Esophagus muscularis mucosa (tissue), 4 donors: ENCODE data around the gene NUSAP1. TPM values are rescaled to one million over a fixed set of nuclear protein-coding genes. Genes with fewer than 3 reads are reported as not detected.

Experiments
- DNase-seq: peaks from one replicate; pipeline ENCODE4 v3.0.0-alpha.2; 2017; ENCODE audit errors: extremely low spot score
- H3K27ac ChIP-seq, 4 donors: fragments of 200-600 bp; sonication (generic); replicated peaks in 1 of 4; 1 replicate in 3 of 4; 2 replicates in 1 of 4; pipeline ENCODE4 v1.5.1; 2016 to 2019; ENCODE audit warnings: mild to moderate bottlenecking in 1 of 4
- H3K27me3 ChIP-seq, 4 donors: fragments of 200-600 bp; sonication (generic); one replicate each; pipeline versions ENCODE4 v1.5.1 to v1.6.0; 2016 to 2019
- H3K36me3 ChIP-seq, 4 donors: fragments of 200-600 bp; sonication (generic); one replicate each; pipeline ENCODE4 v1.5.1; 2016 to 2019
- H3K4me1 ChIP-seq, 4 donors: fragments of 200-600 bp; sonication (generic); one replicate each; pipeline ENCODE4 v1.5.1; 2016 to 2019
- H3K4me3 ChIP-seq, 4 donors: fragments of 200-600 bp; sonication (generic); 1 replicate in 2 of 4; 2 replicates in 2 of 4; pipeline ENCODE4 v1.5.1; 2016 to 2019; ENCODE audit warnings: mild to moderate bottlenecking in 4 of 4, moderate library complexity in 1 of 4
- H3K9me3 ChIP-seq, 4 donors: fragments of 200-600 bp; sonication (generic); 1 replicate in 3 of 4; 2 replicates in 1 of 4; pipeline ENCODE4 v1.5.1; 2016 to 2019
- EP300 ChIP-seq: sonication (generic); formaldehyde crosslinking; IDR thresholded peaks from one replicate; pipeline ENCODE4 v1.6.1; 2017; ENCODE audit warnings: antibody characterized with exemption
- POLR2A ChIP-seq: fragments of 450-650 bp; IDR thresholded peaks from one replicate; pipeline ENCODE4 v1.6.1; 2017; ENCODE audit warnings: antibody characterized with exemption, moderate library complexity, mild to moderate bottlenecking, low read depth
- POLR2AphosphoS5 ChIP-seq, 2 donors: sonication (generic); formaldehyde crosslinking; IDR thresholded peaks; one replicate each; pipeline ENCODE4 v1.6.1; 2017; ENCODE audit warnings: antibody characterized with exemption in 2 of 2
- WGBS: methylation state at CpG from one replicate; pipeline ENCODE4 v1.1.5; 2018; 5-methylcytosine and 5-hydroxymethylcytosine counted together
- intact Hi-C: fragments of 100-400 bp; cut with DNase I; formaldehyde crosslinking; loops from one replicate; pipeline ENCODE4 v1.15.1; 2023
- total RNA-seq, 4 donors: library from RNA; depleted of rRNA; stranded (reverse); fragments of >200 nt; gene quantifications; one replicate each; pipeline versions ENCODE4 v1.1.0 to v1.2.1, GENCODE V29; 2016
- TF ChIP-seq, protein P1 (sequence below), 3 experiments: fragments of 200-600 bp in 2 of 3; fragments of 450-650 bp in 1 of 3; sonication (generic) in 2 of 3; IDR thresholded peaks; one replicate each; pipeline ENCODE4 v1.5.1; 2017 to 2019; ENCODE audit warnings: antibody characterized with exemption in 3 of 3, mild to moderate bottlenecking in 2 of 3, moderate library complexity in 1 of 3

Gene NUSAP1
- total RNA-seq, 4 donors from 2014 or later: 0.42 to 5.5 (median 1.5) TPM

DNA sequence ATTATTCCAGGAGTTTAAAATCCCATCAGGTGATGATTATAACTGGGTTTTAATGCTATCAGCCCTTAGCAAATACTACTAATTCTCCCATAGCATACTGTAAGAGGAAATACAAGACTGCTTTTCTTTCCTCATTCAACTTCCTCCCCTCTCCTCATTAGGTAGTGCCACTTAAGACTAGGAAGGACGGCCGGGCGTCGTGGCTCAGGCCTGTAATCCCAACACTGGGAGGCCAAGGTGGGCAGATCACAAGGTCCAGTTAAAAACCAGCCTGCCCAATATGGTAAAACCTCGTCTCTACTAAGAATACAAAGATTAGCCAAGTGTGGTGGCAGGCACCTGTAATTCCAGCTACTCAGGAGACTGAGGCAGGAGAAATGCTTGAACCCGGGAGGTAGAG is 55.0 kb downstream of the NUSAP1 start:
- Histone ChIP-seq H3K27ac (no peak overlapping the region), H3K27me3 (no peaks in the 10 kb centered on the region), H3K9me3 (no peaks in the 10 kb centered on the region), H3K4me1 (no peaks in the 10 kb centered on the region), H3K36me3 (peaks cover 27 to 78% (median 48%) of the 10 kb centered on the region in 4 donors), H3K4me3 (no peak overlapping the region)
- 82% methylated on average over 6 of the region's 6 CpGs for WGBS
- intact Hi-C loops: no loop called here
- no peak for TF ChIP-seq POLR2A
- no peak for TF ChIP-seq EP300
- no peak for TF ChIP-seq POLR2AphosphoS5 (IDR thresholded peaks at IDR 0.05)
- TF ChIP-seq, protein P1, sequence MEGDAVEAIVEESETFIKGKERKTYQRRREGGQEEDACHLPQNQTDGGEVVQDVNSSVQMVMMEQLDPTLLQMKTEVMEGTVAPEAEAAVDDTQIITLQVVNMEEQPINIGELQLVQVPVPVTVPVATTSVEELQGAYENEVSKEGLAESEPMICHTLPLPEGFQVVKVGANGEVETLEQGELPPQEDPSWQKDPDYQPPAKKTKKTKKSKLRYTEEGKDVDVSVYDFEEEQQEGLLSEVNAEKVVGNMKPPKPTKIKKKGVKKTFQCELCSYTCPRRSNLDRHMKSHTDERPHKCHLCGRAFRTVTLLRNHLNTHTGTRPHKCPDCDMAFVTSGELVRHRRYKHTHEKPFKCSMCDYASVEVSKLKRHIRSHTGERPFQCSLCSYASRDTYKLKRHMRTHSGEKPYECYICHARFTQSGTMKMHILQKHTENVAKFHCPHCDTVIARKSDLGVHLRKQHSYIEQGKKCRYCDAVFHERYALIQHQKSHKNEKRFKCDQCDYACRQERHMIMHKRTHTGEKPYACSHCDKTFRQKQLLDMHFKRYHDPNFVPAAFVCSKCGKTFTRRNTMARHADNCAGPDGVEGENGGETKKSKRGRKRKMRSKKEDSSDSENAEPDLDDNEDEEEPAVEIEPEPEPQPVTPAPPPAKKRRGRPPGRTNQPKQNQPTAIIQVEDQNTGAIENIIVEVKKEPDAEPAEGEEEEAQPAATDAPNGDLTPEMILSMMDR (IDR thresholded peaks at IDR 0.05): no peak
- no peak for DNase-seq

DNA sequence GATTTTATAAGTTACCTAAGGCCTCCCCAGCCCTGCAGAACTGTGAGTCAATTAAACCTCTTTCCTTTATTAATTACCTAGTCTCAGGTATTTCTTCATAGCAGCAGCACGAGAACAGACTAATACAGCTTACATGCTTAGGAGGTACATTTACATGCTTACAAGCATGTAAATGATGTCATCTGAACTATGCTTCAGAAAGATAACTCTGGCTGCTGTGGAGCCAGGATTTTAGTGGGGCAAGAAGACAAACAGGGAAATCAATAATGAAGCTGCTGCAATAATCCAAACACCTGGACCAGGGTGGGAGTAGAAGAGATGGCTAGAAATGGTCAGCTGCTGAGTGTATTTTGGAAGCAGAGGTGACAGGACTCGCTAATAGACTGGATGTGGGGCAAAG is 60.0 kb downstream of the NUSAP1 start:
- DNase-seq: no peak
- intact Hi-C loops: no loop called here
- H3K36me3 ChIP-seq: peaks cover 16 to 93% (median 67%) of the 10 kb centered on the region in 4 donors
- H3K27me3 ChIP-seq: no peaks in the 10 kb centered on the region
- WGBS: 95% methylated on average over 2 of the region's 2 CpGs
- H3K9me3 ChIP-seq: no peaks in the 10 kb centered on the region
- no peaks in the 10 kb centered on the region for H3K4me1 ChIP-seq
- H3K4me3 ChIP-seq: no peak overlapping the region
- no peak overlapping the region for H3K27ac ChIP-seq
- TF ChIP-seq POLR2AphosphoS5 (IDR thresholded peaks at IDR 0.05) (no peak), POLR2A (no peak), EP300 (no peak)
- TF ChIP-seq, protein P1 (IDR thresholded peaks at IDR 0.05): no peak

DNA sequence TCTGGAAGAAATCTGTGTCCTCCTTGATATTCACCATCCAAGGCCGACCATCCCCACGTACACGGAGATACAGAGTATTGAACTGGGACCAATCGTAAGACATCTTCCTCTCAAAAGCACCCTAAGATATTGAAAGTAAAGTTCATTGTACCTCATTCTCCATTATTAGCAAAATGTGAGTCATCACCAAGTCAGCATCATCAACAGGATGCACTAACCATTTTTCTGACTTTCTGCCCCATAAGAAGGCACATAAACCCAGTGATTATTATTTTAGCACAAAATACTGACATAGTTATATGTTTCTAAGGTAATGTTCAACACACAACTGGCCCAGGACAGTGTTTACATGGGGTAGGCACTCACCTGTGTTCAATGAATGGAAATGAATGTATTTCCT is 62.2 kb downstream of the NUSAP1 start:
- 97% methylated on average over 4 of the region's 4 CpGs for WGBS
- Histone ChIP-seq H3K36me3 (peaks cover 10 to 73% (median 56%) of the 10 kb centered on the region in 4 donors), H3K9me3 (no peaks in the 10 kb centered on the region), H3K27ac (no peak overlapping the region), H3K4me3 (no peak overlapping the region), H3K27me3 (no peaks in the 10 kb centered on the region), H3K4me1 (no peaks in the 10 kb centered on the region)
- intact Hi-C loops: no loop called here
- DNase-seq: no peak
- TF ChIP-seq POLR2A: no peak
- TF ChIP-seq, protein P1 (IDR thresholded peaks at IDR 0.05): no peak
- TF ChIP-seq POLR2AphosphoS5 (IDR thresholded peaks at IDR 0.05): no peak
- TF ChIP-seq EP300: no peak

DNA sequence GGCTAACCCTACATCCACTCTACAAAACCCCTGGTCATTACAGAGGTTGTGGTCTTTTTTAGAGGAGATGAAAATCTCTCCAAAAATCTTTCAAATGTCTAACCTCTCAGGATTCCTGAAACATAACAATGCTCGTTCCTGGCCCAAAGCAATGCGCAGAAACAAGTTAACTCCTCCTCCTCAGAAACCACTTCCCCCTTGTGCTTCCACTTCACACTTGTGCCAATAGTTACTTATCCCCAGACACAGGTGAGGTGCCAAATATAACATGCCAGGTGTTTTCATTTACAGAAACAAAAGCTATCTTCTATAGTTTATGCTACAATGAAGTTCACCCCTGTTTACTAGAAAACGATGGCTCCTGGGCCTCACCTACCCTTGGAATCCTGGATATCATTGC is 63.4 kb downstream of the NUSAP1 start:
- no peak for TF ChIP-seq POLR2A
- no peak for TF ChIP-seq POLR2AphosphoS5 (IDR thresholded peaks at IDR 0.05)
- TF ChIP-seq, protein P1 (IDR thresholded peaks at IDR 0.05): no peak
- TF ChIP-seq EP300: no peak
- 85% methylated on average over 3 of the region's 3 CpGs for WGBS
- intact Hi-C loops: no loop called here
- DNase-seq: no peak
- H3K4me3 ChIP-seq: no peak overlapping the region
- H3K36me3 ChIP-seq: peaks cover 10 to 61% (median 48%) of the 10 kb centered on the region in 4 donors
- H3K27ac ChIP-seq: no peak overlapping the region
- H3K9me3 ChIP-seq: no peaks in the 10 kb centered on the region
- no peaks in the 10 kb centered on the region for H3K27me3 ChIP-seq
- peaks cover 0 to 4% (median 3%) of the 10 kb centered on the region in 4 donors for H3K4me1 ChIP-seq

DNA sequence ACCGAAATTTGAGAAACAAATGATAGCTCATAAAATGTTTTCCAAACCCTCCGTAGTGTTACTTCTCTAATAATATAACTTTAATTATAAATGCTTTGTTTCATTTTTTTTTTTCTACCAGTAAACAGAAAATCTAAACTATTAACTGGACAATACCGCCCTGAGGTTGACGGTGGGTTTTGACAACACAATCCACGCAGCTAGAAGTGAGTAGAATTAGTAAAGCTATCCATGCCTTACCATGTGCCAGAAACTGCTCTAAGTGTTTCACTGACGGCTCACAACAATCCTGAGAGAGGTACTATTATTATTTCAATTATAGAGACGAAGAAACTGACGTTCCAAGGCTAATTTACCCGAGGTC is 69.2 kb downstream of the NUSAP1 start:
- 9% methylated on average over 9 of the region's 9 CpGs for WGBS
- Histone ChIP-seq H3K9me3 (no peaks in the 10 kb centered on the region), H3K4me1 (peaks cover 11 to 17% (median 15%) of the 10 kb centered on the region in 4 donors), H3K36me3 (peaks cover 0 to 5% (median 4%) of the 10 kb centered on the region in 4 donors), H3K27me3 (no peaks in the 10 kb centered on the region), H3K27ac (peak overlapping the region; percentile 77 to 90 (median 82)), H3K4me3 (peak overlapping the region; percentile 71 to 89 (median 80))
- no peak for DNase-seq
- TF ChIP-seq, protein P1 (IDR thresholded peaks at IDR 0.05): no peak
- TF ChIP-seq POLR2A (no peak), EP300 (no peak), POLR2AphosphoS5 (IDR thresholded peaks at IDR 0.05) (no peak)
- intact Hi-C loops: no loop called here
